ENCODE results near the gene SDF2L1.
"Not testable (repeated sequence)": the region's sequence is repeated elsewhere in the genome, so short reads cannot be mapped to it uniquely, and the experiment has no call there.

SDF2L1 gene

DNA sequence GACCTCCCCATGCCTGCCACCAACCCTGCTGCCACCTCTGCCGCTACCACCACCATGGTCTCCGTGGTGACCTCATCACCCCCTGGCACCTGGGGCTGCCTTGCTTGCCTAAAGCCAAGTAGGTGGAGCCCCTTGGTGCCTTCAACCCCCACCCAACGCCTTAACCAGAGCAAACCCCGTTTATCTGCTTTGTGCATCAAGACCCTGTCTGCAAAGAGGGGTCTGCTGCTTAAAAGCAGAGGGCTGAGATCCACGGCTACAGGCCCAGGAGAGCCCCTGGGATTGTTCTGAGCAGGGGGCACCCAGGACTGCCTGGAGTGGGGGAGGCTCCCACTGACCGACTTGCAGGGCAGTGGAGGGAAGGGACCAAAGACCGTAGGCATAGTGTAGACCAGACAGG is 18.8 kb downstream of the SDF2L1 start:
- H3K27me3 Mint-ChIP-seq: no peaks in the 10 kb centered on the region
- DNase-seq (no peak), ATAC-seq (no peak)
- H3K4me1 Mint-ChIP-seq: peaks cover 31% of the 10 kb centered on the region
- H3K4me3 Mint-ChIP-seq: no peak overlapping the region
- no peaks in the 10 kb centered on the region for H3K9me3 Mint-ChIP-seq
- no peak overlapping the region for H3K27ac Mint-ChIP-seq

DNA sequence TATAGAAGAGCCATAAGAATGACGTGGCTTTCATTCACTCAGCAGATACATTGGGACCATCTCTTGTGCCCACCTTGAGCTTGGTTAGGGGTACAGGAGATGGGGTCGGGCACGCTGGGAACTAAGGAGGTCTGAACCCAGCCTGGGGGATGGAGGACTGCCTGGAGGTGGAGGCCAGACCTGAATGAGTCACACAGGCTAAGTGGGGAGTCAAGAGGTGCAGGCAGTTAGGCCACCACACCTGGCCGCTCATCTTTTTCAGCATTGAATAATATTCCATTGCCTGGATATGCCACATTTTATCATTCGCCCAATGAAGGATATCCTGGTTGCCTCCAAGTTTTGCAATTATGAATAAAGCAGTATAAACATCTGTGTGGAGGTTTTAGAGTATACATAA is 19.9 kb downstream of the SDF2L1 start:
- H3K9me3 Mint-ChIP-seq: no peaks in the 10 kb centered on the region
- no peaks in the 10 kb centered on the region for H3K27me3 Mint-ChIP-seq
- peaks cover 25% of the 10 kb centered on the region for H3K4me1 Mint-ChIP-seq
- H3K27ac Mint-ChIP-seq: peak overlapping the region in 1 of 2 donors; percentile 65
- ATAC-seq (no peak), DNase-seq (no peak)
- H3K4me3 Mint-ChIP-seq: no peak overlapping the region

DNA sequence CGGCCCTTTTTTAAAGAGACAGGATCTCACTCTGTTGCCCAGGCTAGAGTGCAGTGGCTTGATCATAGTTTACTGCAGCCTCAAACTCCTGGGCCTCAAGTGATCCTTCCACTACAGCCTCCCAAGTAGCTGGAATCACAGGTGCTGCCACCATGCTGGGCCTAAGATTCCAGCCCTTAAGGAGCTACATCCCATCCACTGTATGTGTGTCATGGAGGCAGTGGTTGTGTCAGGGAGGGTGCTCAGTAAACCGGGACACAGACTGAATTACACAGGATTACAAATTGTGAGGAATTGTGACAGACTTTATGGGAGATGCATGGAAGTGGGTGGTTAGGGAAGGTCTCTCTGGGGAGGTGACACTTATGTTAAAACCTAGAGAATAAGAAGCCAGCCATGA is 21.6 kb downstream of the SDF2L1 start:
- ATAC-seq (no peak), DNase-seq (no peak)
- Mint-ChIP-seq H3K9me3 (no peaks in the 10 kb centered on the region), H3K4me3 (no peak overlapping the region), H3K27ac (no peak overlapping the region), H3K27me3 (no peaks in the 10 kb centered on the region), H3K4me1 (peaks cover 26% of the 10 kb centered on the region)

DNA sequence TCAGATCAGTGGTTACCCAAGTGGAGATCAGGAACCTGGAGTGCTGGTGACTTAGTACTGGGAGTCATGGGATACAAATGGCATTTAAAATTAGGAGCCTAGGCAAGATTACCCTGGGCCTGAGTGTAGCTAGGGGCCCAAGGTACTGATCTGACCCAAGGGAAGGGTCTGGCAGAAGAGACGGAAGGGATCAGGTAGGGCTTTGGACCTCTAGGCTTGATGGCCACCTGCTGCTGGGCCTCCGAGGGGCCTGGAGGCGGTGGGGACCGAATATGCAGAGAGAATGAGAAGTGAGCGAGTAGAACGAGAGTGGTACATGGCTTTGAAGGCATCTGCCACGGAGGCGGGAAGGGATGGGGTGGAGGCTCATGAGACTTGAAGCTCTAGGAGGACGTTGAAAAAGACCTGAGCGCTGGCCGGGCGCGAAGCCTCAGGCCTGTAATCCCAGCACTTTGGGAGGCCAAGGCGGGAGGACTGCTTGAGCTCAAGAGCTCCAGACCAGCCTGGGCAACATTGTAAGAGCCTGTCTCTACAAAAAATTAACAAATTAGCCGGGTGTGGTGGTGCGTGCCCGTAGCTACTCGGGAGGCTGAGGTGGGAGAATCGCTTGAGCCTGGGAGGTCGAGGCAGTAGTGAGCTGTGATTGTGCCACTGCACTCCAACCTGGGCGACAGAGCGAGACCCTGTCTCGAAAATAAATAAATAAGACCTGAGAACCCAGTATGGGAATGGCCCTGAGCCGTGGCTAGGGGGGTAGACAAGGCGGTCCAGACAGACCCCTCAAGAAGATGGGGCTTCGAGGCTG is 23.1 kb downstream of the SDF2L1 start:
- no peak for ATAC-seq
- H3K4me1 Mint-ChIP-seq: peaks cover 36% of the 10 kb centered on the region
- H3K4me3 Mint-ChIP-seq: peak overlapping the region; percentile 98 to 100
- DNase-seq: no peak
- peak overlapping the region; percentile 87 to 96 for H3K27ac Mint-ChIP-seq
- H3K27me3 Mint-ChIP-seq: no peaks in the 10 kb centered on the region
- H3K9me3 Mint-ChIP-seq: no peaks in the 10 kb centered on the region

DNA sequence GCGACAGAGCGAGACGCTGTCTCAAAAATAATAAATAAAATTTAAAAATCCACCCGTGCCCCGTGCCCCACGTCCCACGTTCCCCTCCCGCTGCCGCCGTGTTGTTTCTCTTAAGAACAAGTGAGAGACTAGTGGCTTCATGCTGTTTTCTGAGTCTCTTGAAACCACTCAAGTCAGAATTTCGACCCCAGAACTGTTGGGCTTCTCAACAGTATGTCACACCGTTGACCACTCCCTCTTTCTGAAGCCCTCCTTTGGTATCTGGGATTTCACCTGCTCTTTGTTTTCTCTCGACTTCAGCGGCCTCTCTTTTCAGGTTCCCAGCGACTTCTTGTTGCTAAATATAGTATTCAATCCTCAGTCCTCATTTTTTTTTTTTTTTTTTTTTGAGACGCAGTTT is 24.7 kb downstream of the SDF2L1 start:
- peak overlapping the region; percentile 98 to 100 for H3K4me3 Mint-ChIP-seq
- H3K27me3 Mint-ChIP-seq: no peaks in the 10 kb centered on the region

DNA sequence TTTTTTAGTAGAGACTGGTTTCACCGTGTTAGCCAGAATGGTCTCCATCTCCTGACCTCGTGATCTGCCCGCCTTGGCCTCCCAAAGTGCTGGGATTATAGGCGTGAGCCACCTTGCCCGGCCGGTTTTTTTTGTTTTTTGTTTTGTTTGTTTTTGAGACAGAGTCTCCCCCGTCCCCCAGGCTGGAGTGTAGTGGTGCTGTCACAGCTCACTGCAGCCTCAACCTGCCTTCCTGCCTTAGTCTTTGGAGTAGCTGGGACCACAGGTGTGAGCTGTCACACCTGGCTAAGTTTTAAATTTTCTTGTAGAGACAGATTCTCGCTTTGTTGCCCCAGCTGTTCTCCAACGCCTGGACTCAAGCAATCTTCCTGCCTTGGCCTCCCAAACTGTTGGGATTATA is 26.9 kb downstream of the SDF2L1 start:
- ATAC-seq (no peak), DNase-seq (no peak)
- peak overlapping the region in 1 of 2 donors; percentile 93 for H3K27ac Mint-ChIP-seq
- H3K4me1 Mint-ChIP-seq: peaks cover 42% of the 10 kb centered on the region
- H3K27me3 Mint-ChIP-seq: no peaks in the 10 kb centered on the region
- H3K9me3 Mint-ChIP-seq: no peaks in the 10 kb centered on the region
- H3K4me3 Mint-ChIP-seq: no peak overlapping the region

More for the DNA sequence above, 24.7 kb downstream of the SDF2L1 start:
- Mint-ChIP-seq H3K9me3 (no peaks in the 10 kb centered on the region), H3K27ac (peak overlapping the region; percentile 68 to 99), H3K4me1 (peaks cover 36% of the 10 kb centered on the region)
- DNase-seq: no peak
- ATAC-seq: no peak

DNA sequence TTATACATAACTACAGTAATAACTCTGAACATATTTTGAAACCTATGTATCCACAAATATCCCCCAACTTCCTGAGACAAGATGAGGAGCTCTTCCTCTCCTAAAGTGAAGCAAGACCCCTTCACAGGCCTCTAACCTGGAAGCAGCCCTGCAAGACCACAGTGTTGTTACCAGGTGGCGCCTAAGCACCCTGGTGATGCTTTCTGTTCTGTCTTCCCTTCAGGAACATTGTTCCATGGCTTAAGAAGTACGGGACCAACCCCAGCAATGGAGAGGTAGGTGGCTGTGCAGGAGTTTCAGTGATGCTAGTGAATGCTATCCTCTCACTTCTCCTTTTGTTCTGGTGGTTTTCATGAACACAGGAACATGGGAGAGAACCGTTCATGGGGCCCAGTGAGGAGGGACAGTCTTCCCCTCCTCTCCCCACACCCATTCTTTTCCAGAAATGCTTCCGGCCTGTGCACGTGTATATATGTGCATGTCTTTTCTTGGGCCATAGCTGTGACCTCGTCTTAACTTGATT is 30.1 kb downstream of the SDF2L1 start:
- Mint-ChIP-seq H3K4me3 (no peak overlapping the region), H3K27ac (no peak overlapping the region), H3K4me1 (peaks cover 27% of the 10 kb centered on the region), H3K9me3 (no peaks in the 10 kb centered on the region), H3K27me3 (no peaks in the 10 kb centered on the region)
- DNase-seq (no peak), ATAC-seq (no peak)

DNA sequence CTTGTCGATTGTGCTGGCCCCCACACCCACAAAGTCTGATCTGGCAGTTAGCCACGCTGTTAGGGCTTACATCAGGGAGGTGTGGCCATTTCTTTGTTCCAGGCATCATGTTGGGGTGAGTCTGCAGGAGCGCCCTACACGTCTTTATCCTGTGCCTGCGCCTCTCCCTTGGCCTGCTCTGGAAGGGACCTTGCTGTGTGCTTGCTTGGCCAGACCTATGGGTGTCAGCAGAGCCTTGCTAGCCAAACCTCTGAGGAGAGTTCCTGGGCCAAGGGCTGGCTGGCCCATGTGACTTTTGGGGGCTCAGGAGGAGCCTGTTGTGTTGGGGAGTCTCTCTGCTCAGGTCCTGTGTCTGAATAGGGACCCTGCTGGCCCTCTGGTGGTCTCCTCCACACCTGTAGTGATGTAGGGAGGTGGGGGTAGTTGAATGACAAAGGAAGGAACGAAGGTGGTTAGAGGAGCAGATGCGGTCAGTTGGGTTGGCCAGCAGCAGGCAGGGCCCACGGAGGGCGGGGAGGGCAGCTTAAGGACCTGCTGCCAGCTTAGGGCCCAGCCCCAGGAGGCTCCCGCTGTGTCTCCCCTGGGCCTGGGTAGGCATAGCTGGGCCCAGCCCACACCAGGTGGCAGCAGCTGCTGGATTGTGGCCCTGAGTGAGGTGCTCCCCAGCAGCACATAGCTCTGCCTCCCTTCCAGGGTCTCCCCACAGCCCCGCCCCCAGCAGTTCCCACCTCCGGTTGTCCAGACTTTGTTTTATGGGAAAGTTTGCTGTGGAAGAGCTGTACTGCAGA is 31.6 kb downstream of the SDF2L1 start:
- Mint-ChIP-seq H3K9me3 (no peaks in the 10 kb centered on the region), H3K4me3 (no peak overlapping the region), H3K27me3 (no peaks in the 10 kb centered on the region), H3K27ac (no peak overlapping the region), H3K4me1 (peaks cover 16% of the 10 kb centered on the region)
- ATAC-seq (no peak), DNase-seq (no peak)

DNA sequence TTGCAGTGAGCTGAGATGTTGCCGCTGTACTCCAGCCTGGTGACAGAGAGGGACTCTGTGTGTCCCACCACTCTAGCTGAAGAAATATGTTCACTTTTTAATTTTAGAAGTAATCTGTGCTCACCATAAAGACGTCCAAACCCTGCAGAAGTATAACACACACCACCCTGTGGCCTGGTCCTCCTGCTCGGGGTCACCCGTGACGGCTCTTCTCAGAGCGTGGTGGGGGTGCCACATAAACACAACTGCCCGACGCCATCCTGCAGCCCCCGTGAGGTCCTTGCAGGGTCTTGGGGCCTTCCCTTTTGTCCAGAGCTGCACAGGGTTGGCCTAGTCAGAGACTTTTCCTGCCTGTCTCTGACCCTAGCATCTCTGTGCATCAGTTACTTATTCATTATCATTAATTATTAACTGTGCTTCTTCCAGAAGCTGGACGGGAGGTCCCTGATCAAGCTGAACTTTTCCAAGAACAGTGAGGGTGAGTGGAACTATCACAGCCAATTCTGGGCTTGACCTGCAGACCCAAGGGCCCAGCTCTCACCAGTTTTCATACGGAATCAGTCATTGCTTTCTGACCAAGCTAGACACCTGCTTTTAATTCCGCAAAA is 32.6 kb downstream of the SDF2L1 start:
- no peak for DNase-seq
- ATAC-seq: no peak
- Mint-ChIP-seq H3K9me3 (no peaks in the 10 kb centered on the region), H3K27me3 (no peaks in the 10 kb centered on the region), H3K27ac (no peak overlapping the region), H3K4me3 (no peak overlapping the region), H3K4me1 (peaks cover 7% of the 10 kb centered on the region)

DNA sequence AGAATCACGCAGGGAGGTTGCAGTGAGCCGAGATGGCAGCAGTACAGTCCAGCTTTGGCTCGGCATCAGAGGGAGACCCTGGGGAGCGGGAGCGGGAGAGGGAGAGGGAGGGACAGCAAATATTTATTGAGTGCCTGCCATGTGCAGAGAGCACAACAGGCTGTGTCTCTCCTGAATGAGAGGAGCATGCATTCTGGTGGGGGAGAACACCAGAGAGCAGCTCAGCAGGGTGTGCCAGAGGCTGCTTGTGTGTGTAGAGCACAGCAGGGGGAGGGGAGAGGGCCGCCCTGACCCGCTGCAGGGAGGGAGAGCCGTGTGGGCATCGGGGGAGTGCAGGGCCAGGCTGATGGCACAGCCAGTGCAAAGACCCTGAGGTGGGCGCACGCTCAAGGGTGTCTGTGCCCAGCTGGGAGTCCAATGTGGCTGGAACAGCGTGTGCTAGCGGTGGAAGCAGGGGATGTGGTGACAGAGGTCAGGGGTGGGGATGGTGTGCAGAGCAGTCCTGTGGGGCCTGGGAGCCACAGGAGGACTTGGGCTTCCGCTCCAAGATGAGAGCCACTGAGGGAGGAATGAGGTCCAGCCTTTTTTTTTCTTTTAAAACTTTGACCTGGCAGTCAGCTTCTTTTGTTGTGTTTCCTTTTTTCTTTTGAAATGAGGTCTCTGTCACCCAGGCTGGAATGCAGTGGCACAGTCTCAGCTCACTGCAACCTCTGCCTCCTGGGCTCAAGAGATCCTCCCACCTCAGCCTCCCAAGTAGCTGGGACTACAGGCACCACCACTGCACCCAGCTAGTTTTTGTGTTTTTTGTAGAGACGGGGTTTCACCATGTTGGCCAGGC is 35.7 kb downstream of the SDF2L1 start:
- H3K27ac Mint-ChIP-seq: no peak overlapping the region
- no peaks in the 10 kb centered on the region for H3K9me3 Mint-ChIP-seq
- H3K4me1 Mint-ChIP-seq: peaks cover 6% of the 10 kb centered on the region
- H3K27me3 Mint-ChIP-seq: no peaks in the 10 kb centered on the region
- DNase-seq (no peak), ATAC-seq (no peak)
- no peak overlapping the region for H3K4me3 Mint-ChIP-seq

DNA sequence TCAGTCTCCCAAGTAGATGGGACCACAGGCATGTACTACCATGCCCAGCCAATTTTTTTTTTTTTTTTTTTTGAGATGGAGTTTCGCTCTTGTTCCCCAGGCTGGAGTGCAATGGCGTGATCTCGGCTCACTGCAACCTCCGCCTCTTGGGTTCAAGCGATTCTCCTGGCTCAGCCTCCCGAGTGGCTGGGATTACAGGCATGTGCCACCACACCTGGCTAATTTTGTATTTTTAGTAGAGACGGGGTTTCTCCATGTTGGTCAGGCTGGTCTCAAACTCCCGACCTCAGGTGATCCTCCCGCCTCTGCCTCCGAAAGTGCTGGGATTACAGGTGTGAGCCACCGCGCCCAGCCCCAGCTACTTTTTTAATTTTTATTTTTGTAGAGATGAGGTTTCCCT is 36.7 kb downstream of the SDF2L1 start:
- not testable (repeated sequence) for DNase-seq, ATAC-seq, H3K27me3 Mint-ChIP-seq, H3K4me1 Mint-ChIP-seq, H3K9me3 Mint-ChIP-seq, H3K4me3 Mint-ChIP-seq, H3K27ac Mint-ChIP-seq

DNA sequence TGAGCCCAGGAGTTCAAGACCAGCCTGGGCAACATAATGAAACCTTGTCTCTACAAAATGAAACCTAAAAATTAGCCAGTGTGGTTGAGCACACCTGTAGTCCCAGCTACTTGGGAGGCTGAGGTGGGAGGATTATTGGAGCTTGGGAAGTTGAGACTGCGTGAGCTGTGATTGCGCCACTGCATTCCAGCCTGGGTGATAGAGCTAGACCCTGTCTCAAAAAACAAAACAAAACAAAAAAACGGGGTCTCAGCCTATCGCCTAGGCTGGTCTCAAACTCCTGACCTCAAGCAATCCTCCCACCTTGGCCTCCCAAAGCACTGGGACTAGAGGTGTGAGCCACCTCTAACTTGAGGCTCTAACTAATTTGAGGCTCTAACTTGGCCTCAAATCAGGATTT is 37.3 kb downstream of the SDF2L1 start:
- DNase-seq (no peak), ATAC-seq (no peak)
- Mint-ChIP-seq H3K27me3 (no peaks in the 10 kb centered on the region), H3K4me1 (no peaks in the 10 kb centered on the region), H3K9me3 (no peaks in the 10 kb centered on the region), H3K27ac (no peak overlapping the region), H3K4me3 (no peak overlapping the region)

DNA sequence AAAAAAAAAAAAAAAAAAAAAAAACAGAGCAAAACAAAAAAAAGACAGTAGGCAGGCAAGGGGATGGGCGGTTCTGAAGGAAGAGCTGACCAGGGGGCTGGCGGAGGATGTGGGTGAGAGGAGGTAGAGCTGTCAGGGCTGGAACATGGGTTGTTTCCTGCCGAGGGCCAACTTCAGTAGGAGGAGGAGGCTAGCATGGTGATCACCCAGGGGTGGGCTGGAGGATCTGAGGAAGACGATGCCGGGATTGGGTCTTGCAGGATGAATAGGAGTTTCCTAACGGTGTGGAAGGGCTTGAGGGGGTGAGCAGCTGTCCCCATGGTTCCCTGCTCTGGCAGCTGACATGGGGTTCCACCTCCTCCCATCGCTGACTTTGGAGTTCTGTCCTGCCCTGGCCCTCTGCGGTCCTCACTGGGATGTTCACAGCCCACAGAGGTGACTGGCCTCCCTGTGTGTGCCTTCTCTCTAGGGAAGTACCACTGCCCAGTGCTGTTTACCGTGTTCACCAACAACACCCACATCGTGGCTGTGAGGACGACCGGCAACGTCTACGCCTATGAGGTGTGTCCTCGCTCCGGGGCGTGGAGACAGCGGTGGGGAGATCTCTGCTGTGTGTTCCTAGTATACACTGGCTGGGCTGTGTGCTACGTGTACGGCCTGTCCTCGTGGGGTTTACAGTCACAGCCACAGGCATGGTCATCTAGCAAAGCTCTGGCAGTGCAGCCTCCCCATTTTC is 38.9 kb downstream of the SDF2L1 start:
- Mint-ChIP-seq H3K4me1 (no peaks in the 10 kb centered on the region), H3K27ac (no peak overlapping the region), H3K9me3 (no peaks in the 10 kb centered on the region), H3K27me3 (no peaks in the 10 kb centered on the region), H3K4me3 (no peak overlapping the region)
- DNase-seq (no peak), ATAC-seq (no peak)

DNA sequence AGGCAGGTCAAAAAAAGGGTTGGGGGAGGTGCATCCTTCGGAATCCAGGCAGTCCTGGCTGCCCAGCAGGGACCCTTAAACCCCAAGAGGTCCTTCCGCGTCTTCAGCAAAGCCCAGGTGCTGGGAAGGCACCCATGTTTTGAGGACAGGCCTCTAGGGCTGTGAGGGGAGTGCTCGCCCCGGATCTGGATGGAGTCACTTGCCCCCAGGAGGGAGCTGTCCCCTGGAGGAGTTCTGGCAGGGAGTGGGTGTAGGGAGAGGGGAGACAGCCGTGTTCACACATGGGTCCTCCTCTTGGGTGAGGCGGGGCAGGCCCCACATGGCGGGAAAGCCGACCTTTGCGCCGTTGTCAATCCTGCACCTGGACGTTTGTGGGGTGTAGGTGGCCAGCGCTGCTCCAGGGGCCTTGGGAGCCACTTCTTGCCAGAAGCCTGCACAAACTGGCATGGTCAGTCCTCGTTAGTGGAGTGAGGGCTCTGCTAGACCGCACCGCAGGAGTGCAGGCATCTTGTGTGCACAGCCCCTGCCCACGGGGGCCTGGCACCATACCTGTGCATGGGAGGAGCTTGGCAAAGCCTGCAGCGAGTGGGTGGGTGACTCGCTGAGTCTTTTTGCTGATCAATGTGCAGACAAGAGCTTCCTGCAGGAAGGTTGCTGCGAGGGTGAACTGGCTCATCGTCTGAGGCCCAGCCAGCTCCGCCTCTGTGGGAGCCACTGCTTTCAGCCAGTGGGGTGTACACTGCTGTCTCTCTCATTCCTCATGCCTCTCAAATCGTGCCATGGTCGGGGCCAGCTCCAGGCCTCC is 39.7 kb downstream of the SDF2L1 start:
- no peaks in the 10 kb centered on the region for H3K4me1 Mint-ChIP-seq
- H3K4me3 Mint-ChIP-seq: no peak overlapping the region
- no peak for ATAC-seq
- DNase-seq: no peak
- no peak overlapping the region for H3K27ac Mint-ChIP-seq
- no peaks in the 10 kb centered on the region for H3K9me3 Mint-ChIP-seq
- no peaks in the 10 kb centered on the region for H3K27me3 Mint-ChIP-seq
